ENCODE data around the gene IRX6. TPM values are rescaled to one million over a fixed set of nuclear protein-coding genes. Genes with fewer than 3 reads are reported as not detected.

Gene IRX6
- total RNA-seq, 1 donor from 2014 or later: not detected

DNA sequence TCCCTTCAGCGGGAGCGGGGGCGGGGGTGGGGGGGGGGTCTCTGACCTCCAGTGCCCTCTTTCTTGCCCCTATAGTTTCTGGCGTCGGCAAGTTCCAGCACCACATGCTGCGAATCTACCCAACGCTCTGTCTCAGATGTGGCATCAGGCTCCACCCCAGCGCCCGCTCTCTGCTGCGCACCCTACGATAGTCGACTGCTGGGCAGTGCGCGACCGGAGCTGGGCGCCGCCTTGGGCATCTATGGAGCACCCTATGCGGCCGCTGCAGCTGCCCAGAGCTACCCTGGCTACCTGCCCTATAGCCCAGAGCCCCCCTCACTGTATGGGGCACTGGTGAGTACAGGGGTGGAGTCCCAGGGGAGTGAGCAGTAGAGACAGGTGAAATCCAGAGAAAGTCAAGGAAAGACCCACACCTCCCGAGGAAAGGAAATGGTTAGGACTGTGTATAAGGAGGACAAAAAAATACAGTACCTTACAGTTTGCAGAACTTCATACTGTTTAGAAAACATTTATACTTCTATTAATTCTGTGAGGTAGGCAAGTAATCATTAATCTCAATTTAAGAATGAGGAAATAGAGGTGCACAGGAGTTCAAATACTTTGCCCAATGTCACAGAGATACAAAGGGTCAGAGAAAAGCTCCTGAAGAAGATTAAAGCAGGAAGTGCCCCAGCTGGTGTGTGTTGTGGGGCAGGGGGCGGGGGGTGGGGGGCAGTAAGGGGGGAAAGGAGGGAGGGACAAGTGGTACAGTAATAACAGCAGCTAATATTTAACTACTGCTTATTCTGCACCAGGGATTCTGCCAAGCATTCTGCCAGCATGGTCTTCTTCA lies 2.5 kb downstream of the IRX6 start:
- Mint-ChIP-seq H3K36me3 (ENCODE audit: low read depth) (no peaks in the 10 kb centered on the region), H3K9me3 (no peaks in the 10 kb centered on the region), H3K4me1 (ENCODE audit: low read depth) (no peaks in the 10 kb centered on the region), H3K27me3 (ENCODE audit: low read depth) (peaks cover 62% of the 10 kb centered on the region), H3K27ac (no peak overlapping the region), H3K4me3 (ENCODE audit: low read depth) (no peak overlapping the region)
- DNase-seq (ENCODE audit: low spot score): no peak
- intact Hi-C loops (cut with micrococcal nuclease): loop anchor here (5.0 kb wide), 1 partner anchor 1039 kb away; the partner anchor contains the start of gene IRX3

DNA sequence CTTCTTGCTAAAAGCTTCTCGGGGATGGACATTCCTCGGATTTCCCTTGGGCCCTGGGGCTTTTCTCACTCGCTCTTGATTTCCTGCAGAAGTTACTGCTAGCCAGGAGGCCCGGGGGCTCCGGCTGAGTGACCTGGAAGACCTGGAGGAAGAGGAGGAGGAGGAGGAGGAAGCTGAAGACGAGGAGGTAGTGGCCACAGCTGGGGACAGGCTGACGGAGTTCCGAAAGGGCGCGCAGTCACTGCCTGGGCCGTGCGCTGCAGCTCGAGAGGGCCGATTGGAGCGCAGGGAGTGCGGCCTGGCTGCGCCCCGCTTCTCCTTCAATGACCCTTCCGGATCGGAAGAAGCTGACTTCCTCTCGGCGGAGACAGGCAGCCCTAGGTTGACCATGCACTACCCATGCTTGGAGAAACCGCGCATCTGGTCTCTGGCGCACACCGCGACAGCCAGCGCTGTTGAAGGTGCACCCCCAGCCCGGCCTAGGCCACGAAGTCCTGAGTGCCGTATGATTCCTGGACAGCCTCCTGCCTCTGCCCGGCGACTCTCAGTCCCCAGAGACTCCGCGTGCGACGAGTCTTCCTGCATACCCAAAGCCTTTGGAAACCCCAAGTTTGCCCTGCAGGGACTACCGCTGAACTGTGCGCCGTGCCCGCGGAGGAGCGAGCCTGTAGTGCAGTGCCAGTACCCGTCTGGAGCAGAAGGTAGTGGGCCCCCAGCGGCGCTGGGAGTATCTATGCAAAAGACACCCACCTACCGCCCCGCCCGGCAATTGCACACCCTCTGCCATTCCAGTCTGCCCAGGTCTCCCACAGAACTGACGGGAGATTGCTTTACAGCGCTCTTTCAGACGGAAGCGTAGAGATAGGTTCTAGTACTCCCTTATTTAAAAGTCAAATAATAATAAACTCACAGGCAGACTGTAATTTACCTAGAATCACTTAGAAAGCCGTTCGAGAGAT lies 4.9 kb downstream of the IRX6 start:
- Mint-ChIP-seq H3K36me3 (ENCODE audit: low read depth) (no peaks in the 10 kb centered on the region), H3K4me1 (ENCODE audit: low read depth) (no peaks in the 10 kb centered on the region), H3K4me3 (ENCODE audit: low read depth) (no peak overlapping the region), H3K27me3 (ENCODE audit: low read depth) (peaks cover 73% of the 10 kb centered on the region), H3K27ac (no peak overlapping the region), H3K9me3 (no peaks in the 10 kb centered on the region)
- intact Hi-C loops (cut with micrococcal nuclease): loop anchor here (5.0 kb wide), 1 partner anchor 1042 kb away; the partner anchor contains the start of gene IRX3
- no peak for DNase-seq (ENCODE audit: low spot score)

GRCh38 chr16:55329791-55330428 lies 5.9 kb downstream of the IRX6 start:
- H3K27me3 Mint-ChIP-seq (ENCODE audit: low read depth): peaks cover 73% of the 10 kb centered on the region
- no peaks in the 10 kb centered on the region for H3K4me1 Mint-ChIP-seq (ENCODE audit: low read depth)
- intact Hi-C loops (cut with micrococcal nuclease): loop anchor here (5.0 kb wide), 1 partner anchor 1043 kb away; the partner anchor contains the start of gene IRX3
- no peaks in the 10 kb centered on the region for H3K9me3 Mint-ChIP-seq
- H3K27ac Mint-ChIP-seq: no peak overlapping the region
- DNase-seq (ENCODE audit: low spot score): no peak
- no peaks in the 10 kb centered on the region for H3K36me3 Mint-ChIP-seq (ENCODE audit: low read depth)
- no peak overlapping the region for H3K4me3 Mint-ChIP-seq (ENCODE audit: low read depth)

DNA sequence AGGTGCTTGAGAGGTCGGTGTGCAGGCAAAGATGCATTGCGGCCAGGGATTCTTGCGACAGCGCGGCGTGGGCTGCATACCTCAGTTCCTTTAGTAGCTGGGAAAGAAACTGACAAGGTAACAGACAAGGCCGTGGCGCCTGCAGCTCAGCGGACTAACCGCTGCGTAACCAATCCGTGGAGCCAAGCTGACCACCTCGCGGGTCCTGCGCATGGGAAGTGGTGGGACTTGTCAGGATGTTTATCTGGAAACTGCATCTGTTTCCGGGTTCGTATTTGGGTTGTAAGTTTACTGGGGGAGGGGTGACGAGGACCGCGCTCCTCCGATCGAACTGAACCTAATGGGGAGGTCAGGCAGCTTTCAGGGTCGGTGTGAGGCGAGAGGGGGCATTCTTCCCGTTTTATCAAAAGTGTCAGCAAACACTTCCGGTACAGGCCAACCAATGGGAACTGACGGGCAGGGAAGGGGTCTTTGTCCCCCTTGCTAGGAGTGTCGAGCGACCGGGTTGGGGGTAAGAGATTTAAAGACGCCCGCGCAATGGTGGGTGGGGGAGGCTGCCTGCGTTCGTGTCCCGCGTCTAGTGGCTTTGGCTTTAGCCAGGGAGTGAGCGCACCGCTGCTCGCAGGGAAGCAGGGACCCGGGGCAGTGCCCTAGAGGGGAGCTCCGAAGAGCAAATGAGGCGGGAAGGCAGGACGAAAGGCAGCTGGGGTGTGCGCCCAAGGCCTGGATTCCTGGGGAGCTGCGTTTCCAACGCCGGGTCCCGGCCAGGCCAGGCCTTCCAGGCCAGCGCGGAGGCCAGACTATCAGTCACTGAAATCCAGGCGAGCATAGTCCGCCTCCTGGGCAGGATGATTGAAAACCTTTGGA lies 7.0 kb downstream of the IRX6 start:
- Mint-ChIP-seq H3K4me1 (ENCODE audit: low read depth) (no peaks in the 10 kb centered on the region), H3K4me3 (ENCODE audit: low read depth) (no peak overlapping the region), H3K27ac (no peak overlapping the region), H3K36me3 (ENCODE audit: low read depth) (no peaks in the 10 kb centered on the region), H3K27me3 (ENCODE audit: low read depth) (peaks cover 67% of the 10 kb centered on the region), H3K9me3 (no peaks in the 10 kb centered on the region)
- intact Hi-C loops (cut with micrococcal nuclease): no loop called here
- no peak for DNase-seq (ENCODE audit: low spot score)

DNA sequence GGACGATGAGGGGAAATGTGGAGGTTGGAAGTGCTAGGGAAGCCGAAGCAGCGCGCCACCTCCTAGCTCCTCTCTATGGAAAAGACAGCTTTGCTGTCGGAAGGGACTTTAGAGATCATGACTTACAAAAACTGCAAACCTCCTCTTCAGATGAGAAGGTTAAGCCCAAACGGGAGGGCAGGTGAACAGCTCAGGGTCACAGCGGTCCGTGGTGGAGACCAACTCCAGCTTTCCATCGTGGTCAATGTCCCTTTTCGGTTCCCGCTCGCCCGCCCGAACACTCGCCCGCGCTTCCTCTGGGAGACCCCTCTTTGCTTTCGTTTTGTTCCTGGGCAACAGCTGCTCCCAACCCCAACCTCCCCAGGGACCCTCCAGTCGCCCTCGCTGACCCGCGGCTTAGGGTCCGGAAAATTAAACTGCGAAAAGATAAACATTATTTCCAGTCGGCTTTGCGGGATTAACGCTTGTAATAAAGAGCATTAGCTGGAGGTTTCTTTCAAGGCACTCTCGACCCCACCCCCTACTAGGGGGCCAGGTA lies 7.7 kb downstream of the IRX6 start:
- Mint-ChIP-seq H3K27ac (no peak overlapping the region), H3K27me3 (ENCODE audit: low read depth) (peaks cover 62% of the 10 kb centered on the region), H3K9me3 (no peaks in the 10 kb centered on the region), H3K36me3 (ENCODE audit: low read depth) (no peaks in the 10 kb centered on the region), H3K4me3 (ENCODE audit: low read depth) (no peak overlapping the region), H3K4me1 (ENCODE audit: low read depth) (no peaks in the 10 kb centered on the region)
- no peak for DNase-seq (ENCODE audit: low spot score)
- intact Hi-C loops (cut with micrococcal nuclease): loop anchor here (2.0 kb wide), 1 partner anchor 395 kb away; no protein-coding TSS in a partner anchor

DNA sequence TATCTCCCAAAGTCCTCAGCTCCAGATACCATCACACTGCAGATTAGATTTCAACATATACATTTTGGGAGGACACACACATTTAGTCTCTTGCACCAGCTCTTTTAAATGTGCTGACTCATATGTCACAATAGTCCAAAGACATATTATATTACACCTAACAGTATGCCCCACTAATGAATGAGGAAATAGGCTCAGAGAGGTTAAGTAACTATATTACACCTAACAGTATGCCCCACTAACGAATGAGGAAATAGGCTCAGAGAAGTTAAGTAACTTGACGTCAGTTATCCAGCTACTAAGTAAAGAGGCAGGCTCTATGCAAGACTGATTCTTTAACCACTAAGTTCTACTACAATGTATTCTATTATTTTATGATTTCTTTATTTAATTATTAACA lies 9.7 kb downstream of the IRX6 start:
- H3K4me3 Mint-ChIP-seq (ENCODE audit: low read depth): no peak overlapping the region
- H3K9me3 Mint-ChIP-seq: no peaks in the 10 kb centered on the region
- no peak overlapping the region for H3K27ac Mint-ChIP-seq
- no peaks in the 10 kb centered on the region for H3K4me1 Mint-ChIP-seq (ENCODE audit: low read depth)
- intact Hi-C loops (cut with micrococcal nuclease): loop anchor here (2.0 kb wide), 1 partner anchor 397 kb away; no protein-coding TSS in a partner anchor
- no peak for DNase-seq (ENCODE audit: low spot score)
- H3K27me3 Mint-ChIP-seq (ENCODE audit: low read depth): peaks cover 45% of the 10 kb centered on the region
- H3K36me3 Mint-ChIP-seq (ENCODE audit: low read depth): no peaks in the 10 kb centered on the region

GRCh38 chr16:55338646-55339045 lies 14.6 kb downstream of the IRX6 start:
- Mint-ChIP-seq H3K4me3 (ENCODE audit: low read depth) (no peak overlapping the region), H3K27me3 (ENCODE audit: low read depth) (peaks cover 7% of the 10 kb centered on the region), H3K9me3 (no peaks in the 10 kb centered on the region), H3K27ac (no peak overlapping the region), H3K36me3 (ENCODE audit: low read depth) (no peaks in the 10 kb centered on the region), H3K4me1 (ENCODE audit: low read depth) (no peaks in the 10 kb centered on the region)
- intact Hi-C loops (cut with micrococcal nuclease): no loop called here
- no peak for DNase-seq (ENCODE audit: low spot score)

DNA sequence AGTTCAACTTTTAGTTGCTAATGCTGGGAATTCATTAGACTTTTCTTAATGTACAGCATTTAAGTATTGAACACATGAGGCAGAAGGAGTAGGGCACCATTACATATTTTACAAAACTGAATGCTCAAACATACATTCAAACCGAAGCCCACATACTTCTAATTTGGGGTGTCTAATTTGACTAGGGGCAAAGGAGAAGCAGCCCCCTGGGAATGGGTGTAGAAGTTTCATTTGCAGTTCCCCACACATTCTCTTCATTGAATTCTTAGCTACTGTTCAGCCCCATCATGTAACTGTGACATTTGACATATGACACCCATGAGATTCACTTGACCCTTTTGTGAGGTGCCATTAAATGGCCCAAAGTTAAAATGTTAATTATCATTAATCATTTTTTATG lies 16.4 kb downstream of the IRX6 start:
- Mint-ChIP-seq H3K36me3 (ENCODE audit: low read depth) (no peaks in the 10 kb centered on the region), H3K4me1 (ENCODE audit: low read depth) (no peaks in the 10 kb centered on the region), H3K27me3 (ENCODE audit: low read depth) (peaks cover 7% of the 10 kb centered on the region), H3K9me3 (no peaks in the 10 kb centered on the region), H3K4me3 (ENCODE audit: low read depth) (no peak overlapping the region), H3K27ac (no peak overlapping the region)
- intact Hi-C loops (cut with micrococcal nuclease): no loop called here
- DNase-seq (ENCODE audit: low spot score): no peak

GRCh38 chr16:55341681-55342080 lies 17.7 kb downstream of the IRX6 start:
- Mint-ChIP-seq H3K4me1 (ENCODE audit: low read depth) (no peaks in the 10 kb centered on the region), H3K27ac (no peak overlapping the region), H3K27me3 (ENCODE audit: low read depth) (peaks cover 4% of the 10 kb centered on the region), H3K9me3 (no peaks in the 10 kb centered on the region), H3K4me3 (ENCODE audit: low read depth) (no peak overlapping the region), H3K36me3 (ENCODE audit: low read depth) (no peaks in the 10 kb centered on the region)
- DNase-seq (ENCODE audit: low spot score): no peak
- intact Hi-C loops (cut with micrococcal nuclease): no loop called here

DNA sequence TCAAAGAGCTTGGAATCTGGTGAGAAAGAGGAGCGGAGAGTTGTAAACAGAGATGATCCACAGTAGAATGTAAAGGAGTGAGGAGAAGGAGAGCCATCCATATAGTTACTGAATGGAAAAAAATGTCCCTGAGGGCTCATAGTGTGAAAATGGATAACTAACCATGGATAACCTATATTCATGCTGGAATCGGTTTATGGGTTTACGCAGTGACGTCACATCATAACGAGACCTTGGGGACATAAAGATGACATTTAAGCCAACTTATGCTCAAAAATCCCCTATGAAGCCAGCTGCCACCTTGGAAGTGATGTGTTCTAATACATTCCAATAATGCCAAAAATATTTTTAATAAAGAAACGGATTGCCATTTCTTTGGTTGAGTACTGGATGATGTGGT lies 22.5 kb downstream of the IRX6 start:
- Mint-ChIP-seq H3K27me3 (ENCODE audit: low read depth) (no peaks in the 10 kb centered on the region), H3K27ac (no peak overlapping the region), H3K4me1 (ENCODE audit: low read depth) (no peaks in the 10 kb centered on the region), H3K9me3 (no peaks in the 10 kb centered on the region), H3K4me3 (ENCODE audit: low read depth) (no peak overlapping the region), H3K36me3 (ENCODE audit: low read depth) (no peaks in the 10 kb centered on the region)
- intact Hi-C loops (cut with micrococcal nuclease): no loop called here
- DNase-seq (ENCODE audit: low spot score): no peak

- Mint-ChIP-seq H3K27ac (no peak overlapping the region), H3K27me3 (ENCODE audit: low read depth) (no peaks in the 10 kb centered on the region), H3K4me3 (ENCODE audit: low read depth) (no peak overlapping the region), H3K9me3 (no peaks in the 10 kb centered on the region), H3K36me3 (ENCODE audit: low read depth) (no peaks in the 10 kb centered on the region), H3K4me1 (ENCODE audit: low read depth) (no peaks in the 10 kb centered on the region)
- intact Hi-C loops (cut with micrococcal nuclease): no loop called here
- DNase-seq (ENCODE audit: low spot score): no peak
These were observed 25.9 kb downstream of the IRX6 start for GRCh38 chr16:55349867-55350266.
